HUDEP-2 (cell line): ENCODE results near the gene PCOLCE2.
"Not testable (repeated sequence)": the region's sequence is repeated elsewhere in the genome, so short reads cannot be mapped to it uniquely, and the experiment has no call there.

Experiments
- DNase-seq, 76 experiments: peaks; one replicate each; lab custom pipeline; 2025; ENCODE audit not compliant: unreplicated experiment in 76 of 76; lab: John Stamatoyannopoulos, UW

The PCOLCE2 gene

DNA sequence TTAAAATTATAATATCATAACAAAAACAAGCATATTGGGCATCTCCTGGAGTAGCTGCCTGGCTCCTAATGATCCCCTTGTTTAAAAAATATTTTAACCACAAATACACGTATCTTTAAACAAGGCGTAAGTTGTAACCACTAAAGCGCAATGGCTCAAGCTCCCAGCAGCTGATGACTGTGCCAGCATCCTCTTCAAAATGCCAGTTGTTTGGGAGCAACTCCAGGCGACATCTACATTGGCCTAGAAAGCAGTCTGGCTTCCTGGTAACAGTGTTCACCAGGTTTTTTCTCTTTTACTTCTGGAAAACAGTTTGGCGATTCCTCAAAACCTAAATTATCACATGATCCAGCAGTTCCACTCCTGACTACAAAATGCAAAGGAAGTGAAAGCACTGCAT is 13.8 kb downstream of the PCOLCE2 start:
- DNase-seq: no peak

DNA sequence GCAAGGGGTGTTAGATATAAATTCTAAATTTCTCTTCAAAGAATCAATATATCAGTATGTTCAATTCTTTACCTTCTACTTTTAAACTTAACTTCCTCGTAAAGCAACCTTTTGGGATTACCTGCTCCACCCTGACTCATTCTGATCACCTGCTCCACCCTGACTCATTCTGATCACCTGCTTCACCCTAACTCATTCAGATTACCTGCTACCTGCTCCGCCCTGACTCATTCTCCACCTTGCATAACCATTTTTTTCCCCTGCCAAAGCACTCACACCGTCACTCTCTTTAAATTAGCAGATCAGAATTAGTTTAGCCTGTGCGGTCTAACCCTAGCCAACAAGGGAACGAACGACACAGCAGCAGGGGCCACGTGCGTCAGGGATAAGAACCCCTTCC is 20.5 kb downstream of the PCOLCE2 start:
- DNase-seq: not testable (repeated sequence)

DNA sequence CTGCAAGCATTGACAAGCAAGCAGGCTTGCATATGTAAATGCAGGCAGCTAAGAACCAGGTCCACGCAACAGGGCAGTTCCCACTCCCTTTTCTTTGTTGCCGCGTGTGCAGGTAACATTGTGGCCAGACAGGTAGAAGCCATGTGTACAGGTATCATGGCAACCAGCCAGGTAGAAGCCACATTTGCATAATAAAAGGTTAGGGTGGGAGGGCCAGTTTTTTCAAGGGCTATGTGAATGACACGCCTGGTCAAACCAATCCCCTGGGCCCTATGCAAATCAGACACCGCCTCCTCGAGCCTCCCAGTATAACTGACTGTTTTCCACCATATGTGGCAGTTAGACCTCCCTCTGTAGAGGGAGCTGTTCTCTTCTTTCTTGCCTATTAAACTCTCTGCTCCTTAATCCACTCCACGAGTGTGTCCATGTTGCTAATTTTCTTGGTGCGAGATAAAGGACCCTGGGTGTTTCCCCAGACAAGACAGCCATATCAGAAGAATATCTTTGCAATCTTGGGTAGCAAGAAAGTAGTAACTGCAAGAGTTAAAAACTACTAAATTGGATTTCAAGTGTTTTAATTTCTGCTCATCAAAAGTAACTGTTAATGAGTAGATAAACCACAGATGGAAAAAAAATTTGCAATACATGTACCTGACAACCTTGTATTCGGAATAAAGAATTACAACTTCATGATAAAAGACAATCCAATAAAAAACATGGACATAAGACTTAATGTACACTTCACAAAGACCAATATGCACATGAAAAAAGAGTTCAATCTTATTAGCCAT is 21.8 kb downstream of the PCOLCE2 start:
- peak in 9 of 76 experiments; percentile 5 to 36 (median 20) for DNase-seq

DNA sequence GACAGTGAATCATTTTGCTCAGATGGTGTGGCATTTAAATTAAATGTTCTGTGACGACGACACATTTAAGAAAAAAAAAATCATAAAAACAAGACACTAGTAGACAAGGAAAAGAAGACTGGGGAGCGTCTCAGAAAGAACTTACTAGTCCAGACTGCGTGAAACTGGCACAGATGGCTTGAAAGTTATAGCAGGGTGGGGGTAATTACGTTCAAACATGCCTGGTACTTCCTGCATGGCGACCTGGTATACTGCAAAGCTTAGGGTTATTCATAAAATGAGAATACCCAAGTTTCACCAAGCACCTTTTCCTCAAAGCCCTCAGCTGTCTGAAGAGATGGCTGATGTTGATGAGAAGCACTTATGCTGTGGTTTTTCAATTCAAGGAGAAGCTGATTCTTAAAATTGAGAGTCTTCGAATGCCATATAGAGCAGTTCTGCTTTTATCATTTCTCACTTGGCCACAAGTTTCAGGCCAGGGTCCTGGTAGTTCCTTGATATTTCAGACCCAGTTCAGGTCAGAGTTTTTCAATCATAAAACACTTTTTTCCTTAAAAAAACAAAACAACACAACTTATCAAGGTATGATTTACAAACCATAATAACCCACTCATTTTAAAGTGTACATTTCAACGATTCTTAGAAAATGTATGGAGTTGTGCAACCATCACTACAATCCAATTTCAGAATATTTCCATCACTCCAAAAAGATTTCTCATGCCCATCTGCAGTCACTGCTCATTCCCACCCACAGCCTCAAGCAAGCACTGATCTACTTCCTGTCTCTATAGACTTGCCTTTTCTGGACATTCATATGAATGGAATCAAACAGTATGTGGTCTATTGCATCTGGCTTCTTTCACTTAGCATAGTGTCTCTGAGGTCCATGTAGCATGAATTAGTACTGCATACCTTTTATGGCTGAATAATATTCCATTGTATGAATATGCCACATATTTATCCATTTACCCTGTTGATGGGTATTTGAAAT is 24.7 kb downstream of the PCOLCE2 start:
- DNase-seq: no peak

DNA sequence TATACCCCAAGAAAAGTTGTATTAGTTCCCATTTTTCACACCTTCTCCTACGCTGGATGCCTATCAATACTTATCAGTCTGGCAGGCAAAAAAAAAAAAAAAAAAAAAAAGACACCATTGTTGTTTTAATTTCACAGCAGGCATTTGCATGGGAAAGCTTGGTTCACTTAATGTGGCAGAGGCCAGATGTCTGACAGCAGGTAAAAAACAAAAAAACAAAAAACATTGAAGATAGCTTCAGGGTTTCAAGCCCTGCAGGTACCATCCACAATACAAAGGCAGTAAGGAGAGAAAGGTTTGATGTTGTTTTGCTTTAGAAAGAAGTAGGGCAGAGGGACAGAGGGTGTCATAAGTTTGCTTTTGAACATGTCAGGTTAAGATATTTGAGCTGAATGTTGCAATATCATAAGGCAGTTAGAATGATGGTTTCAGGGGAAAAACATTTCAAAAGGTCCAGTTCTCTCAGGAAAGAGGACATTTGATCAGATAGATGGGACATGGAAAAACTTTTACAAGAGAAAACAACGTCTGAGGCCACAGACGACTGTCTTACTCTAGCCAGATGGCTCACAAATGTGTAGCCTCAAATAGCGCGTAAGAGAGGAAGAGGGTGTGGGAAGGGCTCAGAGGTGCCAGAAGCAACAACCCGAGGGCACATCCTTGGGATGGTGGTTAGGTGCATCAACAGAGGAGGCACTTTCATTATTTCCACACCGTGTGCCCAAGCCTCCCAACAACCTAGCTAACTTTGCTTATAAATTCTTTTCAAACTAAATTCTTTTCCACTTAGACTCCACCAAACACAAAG is 25.7 kb downstream of the PCOLCE2 start:
- no peak for DNase-seq

DNA sequence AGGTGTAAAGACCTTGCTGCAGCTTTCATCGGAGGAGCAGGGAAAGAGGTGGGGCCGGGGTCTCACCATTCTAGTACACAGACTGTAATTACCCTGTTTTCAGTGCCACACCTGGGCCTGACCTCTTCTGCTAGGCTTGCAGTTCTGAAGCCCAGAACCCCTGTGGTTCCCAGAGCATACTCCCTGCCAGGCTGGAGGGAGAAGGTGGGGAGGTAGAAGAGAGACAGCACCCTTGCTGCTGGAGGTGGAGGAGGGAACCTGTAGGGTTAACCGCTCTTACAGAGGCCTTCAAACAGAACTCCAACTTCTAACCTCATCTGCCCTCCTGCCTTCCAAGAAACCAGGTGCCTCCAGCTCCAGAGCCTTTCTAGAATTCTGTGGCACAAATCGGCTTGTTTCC is 27.0 kb downstream of the PCOLCE2 start:
- no peak for DNase-seq

DNA sequence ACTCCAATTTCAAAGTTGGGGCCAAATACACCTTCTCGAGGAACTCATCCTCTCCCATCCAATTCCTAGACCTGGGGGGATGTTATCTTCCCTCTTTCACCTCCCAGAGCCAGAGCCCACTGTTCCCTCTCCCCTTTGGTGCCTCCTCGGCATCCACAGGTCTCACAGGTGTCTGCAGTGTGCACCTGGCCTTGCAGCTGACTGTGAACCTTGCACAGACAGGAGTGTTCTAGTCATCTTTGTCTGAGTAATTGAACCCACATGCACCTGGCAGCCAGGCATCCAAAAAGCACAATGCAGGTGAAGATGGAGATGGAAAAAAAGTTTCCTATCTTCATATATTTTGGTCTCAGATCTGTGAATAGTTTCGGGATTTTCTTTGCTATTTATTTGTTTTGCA is 30.8 kb downstream of the PCOLCE2 start:
- DNase-seq: no peak

DNA sequence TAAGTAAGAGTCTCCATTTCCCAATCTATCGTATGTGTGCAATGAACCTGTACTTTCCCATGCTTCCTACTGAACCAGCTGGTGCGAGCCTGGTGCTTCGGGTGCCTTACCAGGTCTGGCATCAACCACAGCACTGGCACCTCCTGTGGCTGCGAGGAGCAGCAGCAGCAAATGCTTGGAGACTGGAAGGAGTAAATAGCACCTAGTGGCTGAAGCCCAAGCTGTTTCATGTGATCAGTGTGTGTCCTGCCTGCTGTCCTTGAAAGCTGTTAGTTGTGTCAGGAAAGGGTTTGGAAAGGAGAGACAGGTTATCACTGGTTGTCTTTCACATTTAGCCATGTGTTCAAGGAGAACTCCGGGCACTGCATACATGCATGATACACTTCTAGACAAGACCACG is 31.8 kb downstream of the PCOLCE2 start:
- DNase-seq: peak in 29 of 76 experiments; percentile 2 to 39 (median 14)

DNA sequence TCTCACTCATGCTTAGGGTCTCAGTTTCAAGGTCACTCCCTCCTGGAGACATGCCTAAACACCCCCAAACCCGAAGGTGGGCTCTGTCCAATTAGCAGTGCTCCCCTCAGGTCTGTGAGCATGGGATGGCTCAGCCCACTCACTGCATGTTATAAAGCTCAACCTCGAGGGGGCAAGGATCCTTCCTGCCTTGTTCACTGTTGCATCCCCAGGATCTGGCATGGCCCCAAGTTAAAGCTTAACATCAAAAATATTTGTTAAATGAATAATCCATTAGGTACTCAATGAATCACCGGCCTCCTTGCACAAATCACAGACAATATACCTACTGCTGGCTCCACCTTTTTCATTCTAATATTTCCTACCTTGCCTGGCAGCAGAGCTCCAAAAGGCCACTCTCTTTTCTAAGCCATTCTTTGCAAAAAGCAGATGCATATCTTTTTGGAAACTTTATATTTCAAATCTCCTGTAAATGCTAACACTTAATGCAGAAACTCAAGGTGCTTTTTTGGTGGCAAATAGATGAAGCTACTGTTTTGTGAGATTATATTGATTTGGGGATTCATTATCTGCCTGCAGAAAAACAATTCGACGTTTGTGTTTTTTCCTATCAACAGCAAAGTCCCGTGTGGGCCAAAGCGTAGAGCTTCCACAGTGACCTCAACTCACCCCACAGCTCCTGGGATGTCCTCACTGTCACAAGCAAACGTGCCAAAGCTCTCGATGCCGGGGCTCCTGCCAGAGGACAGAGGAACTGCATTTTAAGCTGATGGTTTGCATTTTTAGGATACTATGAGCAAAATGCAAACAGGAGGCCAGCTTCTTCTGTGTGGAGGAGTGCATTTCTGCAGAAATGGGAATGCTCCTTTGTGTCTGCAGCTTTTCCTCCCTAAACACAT is 35.4 kb downstream of the PCOLCE2 start:
- DNase-seq: no peak

DNA sequence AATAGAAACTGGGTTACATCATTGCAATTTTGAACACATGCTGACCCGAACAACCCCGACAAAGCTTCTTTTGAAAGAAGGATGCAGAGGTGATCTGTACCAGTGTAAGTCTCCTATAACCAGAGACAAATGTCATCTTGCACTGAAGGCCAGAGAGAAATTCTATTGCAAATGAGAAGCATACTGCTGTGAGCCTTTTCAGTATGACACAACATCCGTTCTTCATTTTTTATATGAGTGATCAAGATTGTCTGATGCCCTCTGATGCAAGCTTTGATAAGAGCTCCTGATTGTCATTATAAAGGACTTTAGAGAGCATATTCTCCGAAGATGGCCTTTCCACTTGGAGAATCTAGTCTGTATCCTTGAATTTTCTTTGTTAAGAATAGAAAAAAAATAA is 36.9 kb downstream of the PCOLCE2 start:
- DNase-seq: no peak

DNA sequence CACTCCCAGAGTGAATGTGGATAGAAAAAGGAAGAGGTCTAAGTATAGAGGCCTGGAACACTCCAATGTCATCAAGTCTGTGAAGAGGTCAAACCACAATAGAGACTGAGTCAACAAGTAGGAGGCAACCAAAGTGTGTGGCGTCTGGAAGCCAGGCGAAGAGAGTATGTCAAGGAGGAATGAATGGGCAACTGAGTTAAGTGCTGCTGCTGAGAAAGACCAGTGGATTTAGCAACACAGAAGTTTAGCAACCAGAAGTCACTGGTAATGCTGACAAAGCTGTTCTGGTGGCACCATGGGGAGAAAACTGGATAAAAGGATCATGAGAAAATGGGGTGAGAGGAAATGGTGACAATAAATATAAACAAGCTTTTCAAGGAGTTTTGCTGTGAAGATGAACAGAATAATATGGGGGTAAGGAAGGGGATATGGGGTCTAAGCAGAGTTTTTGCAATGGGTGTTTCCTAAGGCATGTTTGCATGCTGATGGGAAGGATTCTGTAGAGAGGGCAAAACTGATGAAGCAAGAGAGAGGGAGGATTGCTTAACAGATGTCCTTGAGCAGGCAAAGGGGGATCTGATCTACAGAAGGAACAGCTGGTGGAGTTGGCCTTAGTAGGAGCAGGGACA is 38.4 kb downstream of the PCOLCE2 start:
- no peak for DNase-seq

DNA sequence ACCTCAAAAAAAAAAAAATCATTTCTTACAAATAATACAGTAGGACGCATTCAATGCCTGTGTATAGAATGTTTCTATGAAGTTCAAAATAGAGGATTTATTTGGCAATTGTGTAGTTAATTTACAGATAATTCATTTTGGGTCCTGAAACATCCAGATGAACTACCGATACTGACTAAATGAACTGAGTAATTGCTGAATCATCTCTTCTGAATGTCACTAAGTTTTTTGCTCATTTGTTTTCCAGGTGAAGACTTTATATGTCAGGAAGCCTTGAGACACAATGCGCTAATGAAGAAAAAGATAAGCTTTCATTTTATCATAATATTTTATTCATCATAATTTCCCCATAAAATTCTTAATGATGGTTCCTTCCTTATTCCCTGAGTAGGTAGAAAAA is 39.7 kb downstream of the PCOLCE2 start:
- no peak for DNase-seq

DNA sequence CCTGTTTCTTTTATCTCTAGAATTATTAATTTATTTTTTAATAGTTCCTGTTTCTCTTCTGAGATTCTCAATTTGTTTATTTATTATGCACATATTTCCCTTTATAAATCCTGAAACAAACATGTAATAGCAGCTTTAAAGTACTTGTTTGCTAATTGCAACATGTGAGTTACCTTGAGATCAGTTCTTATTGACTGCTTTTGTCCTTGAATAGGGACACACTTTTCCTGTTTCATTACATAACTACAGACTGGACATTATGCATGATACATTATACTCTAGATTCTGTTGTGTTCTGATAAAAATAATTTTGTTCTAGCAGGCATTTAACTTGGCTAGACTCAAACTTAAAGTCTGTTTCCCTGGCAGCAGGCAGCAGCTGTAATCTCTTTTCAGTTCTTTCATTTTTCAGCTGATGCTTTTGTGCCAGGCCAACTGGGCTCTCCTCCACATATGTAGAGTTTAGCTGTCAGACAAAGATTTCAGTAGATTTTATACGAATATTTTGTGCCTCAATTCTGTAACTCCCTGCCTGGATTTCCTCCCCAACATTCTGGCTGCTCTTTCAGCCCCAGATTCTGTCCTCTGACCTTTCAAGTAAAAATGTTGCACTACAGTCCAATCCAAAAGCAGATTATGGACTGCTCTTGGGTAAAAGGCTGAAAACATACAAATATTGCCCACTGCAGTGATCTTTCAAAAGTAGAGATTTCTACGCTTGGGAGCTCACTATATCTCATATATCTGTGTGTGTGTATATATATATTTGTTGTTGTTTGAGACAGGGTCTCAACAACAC is 41.9 kb downstream of the PCOLCE2 start:
- no peak for DNase-seq

DNA sequence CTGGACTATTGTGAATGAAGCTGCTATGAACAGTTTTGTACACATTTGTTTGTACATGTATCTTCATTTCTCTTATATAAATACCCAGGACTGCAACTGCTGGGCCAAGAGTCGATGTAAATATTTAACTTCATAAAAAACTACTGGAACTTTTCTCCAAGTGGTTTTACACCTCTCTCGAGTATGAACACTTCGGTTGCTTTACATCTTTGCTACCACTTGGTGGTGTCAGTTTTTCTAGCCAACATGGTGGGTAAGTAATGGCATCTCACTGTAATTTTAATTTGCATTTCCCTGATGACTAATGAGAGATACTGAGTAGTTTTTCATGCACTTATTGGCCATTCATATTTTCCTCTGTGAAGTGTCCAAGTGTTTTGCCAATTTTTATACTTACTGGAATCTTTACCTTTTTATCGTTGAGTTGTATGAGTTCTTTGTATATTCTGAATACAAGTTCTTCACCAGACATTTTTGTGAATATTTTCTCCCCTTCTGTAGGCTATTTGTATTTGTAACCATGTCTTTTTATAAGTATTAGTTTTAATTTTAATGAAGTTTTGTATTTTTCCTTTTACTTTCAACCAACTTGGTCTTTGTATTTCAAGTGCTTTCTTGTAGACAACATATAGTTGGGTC is 44.4 kb downstream of the PCOLCE2 start:
- DNase-seq: peak in 19 of 76 experiments; percentile 1 to 40 (median 21)

DNA sequence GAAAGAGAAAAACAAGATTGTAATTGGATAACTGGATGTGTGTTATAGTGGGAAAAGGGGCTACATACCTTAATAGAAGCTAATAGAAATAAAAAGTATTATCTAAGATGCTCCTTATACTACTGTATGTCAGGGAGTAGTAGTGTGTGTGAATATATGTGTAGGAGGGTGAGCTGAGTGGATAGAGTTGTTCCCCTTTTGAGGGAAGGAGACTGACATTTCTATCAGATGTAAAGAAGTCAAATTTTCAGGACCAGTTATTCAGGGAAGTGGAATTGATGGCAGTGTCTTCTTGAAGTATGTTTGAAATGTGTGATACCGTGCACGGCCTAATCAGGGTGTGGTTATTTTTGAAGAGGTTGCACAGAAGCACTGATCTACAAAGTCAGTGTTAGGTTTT is 49.1 kb downstream of the PCOLCE2 start:
- DNase-seq: no peak

DNA sequence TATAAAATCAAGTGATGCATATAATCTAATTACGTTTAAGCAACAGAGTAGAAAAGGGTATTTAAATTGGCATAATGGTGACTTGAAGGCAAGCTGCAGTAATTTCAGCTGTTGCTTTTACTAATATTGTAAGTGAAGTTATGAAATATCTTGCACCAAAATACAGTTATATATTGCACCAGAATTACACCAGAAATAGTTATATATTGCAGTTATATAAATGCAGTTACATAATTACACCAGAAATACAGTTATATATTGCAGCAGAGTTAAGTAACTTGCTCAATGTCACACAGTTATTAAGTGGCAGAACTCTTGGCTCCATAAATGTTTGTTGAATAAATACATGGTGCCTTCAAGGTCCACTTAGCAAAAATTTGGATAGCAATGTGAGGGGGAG is 51.4 kb downstream of the PCOLCE2 start:
- no peak for DNase-seq

DNA sequence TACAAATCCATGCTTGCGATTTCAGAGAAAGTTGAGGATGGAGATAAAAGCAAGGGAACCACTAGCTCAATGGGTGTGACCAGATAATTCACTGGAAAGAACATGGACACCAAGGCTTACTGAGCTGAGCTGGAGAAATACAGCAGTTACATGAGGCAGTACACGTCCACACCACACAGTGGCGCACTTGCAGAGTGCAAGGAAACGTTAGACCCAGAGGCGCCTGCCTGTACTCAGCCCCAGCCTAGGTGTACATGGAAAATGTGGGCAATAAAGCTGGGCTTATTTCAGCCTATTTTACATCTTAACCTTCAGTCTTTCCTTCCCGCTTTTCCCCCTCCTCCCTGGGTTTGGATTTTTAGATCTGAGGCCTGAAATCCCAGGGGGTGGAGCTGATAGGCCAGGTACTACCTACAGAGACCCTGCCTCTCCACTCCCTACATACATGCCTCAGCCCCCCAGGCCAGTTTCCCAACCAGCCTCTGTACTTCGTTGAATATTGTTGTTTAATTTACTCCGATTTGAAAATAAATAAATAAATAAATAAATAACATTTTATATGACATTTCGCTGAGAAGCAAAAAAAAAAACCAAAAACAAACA is 60.1 kb downstream of the PCOLCE2 start:
- DNase-seq: peak in 70 of 76 experiments; percentile 3 to 81 (median 46)

DNA sequence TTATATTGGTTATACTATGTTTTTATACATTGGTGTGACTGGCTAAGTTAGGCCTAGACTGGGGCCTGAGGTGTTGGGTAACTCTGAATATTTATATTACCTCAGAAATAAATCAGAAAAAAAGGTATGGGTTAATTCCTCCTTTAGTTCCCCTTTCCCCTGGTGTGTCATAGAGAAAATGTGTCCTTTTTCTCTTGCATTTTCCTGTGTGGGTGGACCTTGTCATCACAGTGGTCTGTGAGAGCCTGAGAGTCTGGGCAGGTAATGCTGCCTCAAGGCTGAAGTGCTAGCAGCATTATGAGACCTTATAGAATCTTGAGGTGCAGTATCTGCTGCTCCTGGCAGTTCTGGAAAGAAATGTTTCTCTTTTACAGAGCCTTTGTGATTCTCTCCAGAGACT is 69.7 kb downstream of the PCOLCE2 start:
- DNase-seq: no peak
